Breast epithelium (tissue), 4 donors: ENCODE results near the gene ZNRF3. TPM values are rescaled to one million over a fixed set of nuclear protein-coding genes. Genes with fewer than 3 reads are reported as not detected.

ENCODE experiments used
- DNase-seq, 2 donors: peaks; one replicate each; pipeline ENCODE4 v3.0.0-alpha.2; 2019; ENCODE audit warnings: low spot score in 2 of 2
- H3K27ac ChIP-seq, 2 donors: fragments of 200-600 bp; sonication (generic) in 1 of 2; one replicate each; pipeline ENCODE4 v1.5.1; 2016 to 2019; ENCODE audit warnings: mild to moderate bottlenecking in 1 of 2
- H3K27me3 ChIP-seq, 2 donors: fragments of 200-600 bp; sonication (generic) in 1 of 2; one replicate each; pipeline versions ENCODE4 v1.5.1 to v1.6.0; 2017 to 2019; ENCODE audit warnings: control low read depth in 1 of 2, mild to moderate bottlenecking in 1 of 2
- H3K36me3 ChIP-seq: fragments of 200-600 bp; one replicate; pipeline ENCODE4 v1.5.1; 2019
- H3K4me1 ChIP-seq, 2 donors: fragments of 200-600 bp; sonication (generic); one replicate each; pipeline ENCODE4 v1.5.1; 2016 to 2019; ENCODE audit warnings: control low read depth in 1 of 2
- H3K4me3 ChIP-seq, 3 donors: fragments of 200-600 bp; sonication (generic); 1 replicate in 2 of 3; 2 replicates in 1 of 3; pipeline ENCODE4 v1.5.1; 2016 to 2019; ENCODE audit warnings: mild to moderate bottlenecking in 3 of 3, moderate library complexity in 2 of 3
- H3K9me3 ChIP-seq, 2 donors: fragments of 200-600 bp; sonication (generic) in 1 of 2; one replicate each; pipeline ENCODE4 v1.5.1; 2016 to 2019; ENCODE audit warnings: control low read depth in 1 of 2
- CTCF ChIP-seq, 3 donors: fragments of 450-650 bp; IDR thresholded peaks; one replicate each; pipeline ENCODE4 v1.5.1; 2016 to 2017; ENCODE audit warnings: antibody characterized with exemption in 3 of 3, mild to moderate bottlenecking in 3 of 3, moderate library complexity in 3 of 3
- POLR2A ChIP-seq: fragments of 450-650 bp; IDR thresholded peaks from one replicate; pipeline ENCODE4 v1.6.1; 2016; ENCODE audit warnings: antibody characterized with exemption, mild to moderate bottlenecking, moderate library complexity
- POLR2AphosphoS5 ChIP-seq, 3 donors: sonication (generic); formaldehyde crosslinking; IDR thresholded peaks; one replicate each; pipeline ENCODE4 v1.6.1; 2017; ENCODE audit warnings: antibody characterized with exemption in 3 of 3
- intact Hi-C: fragments of 100-400 bp; cut with DNase I; formaldehyde crosslinking; loops from one replicate; pipeline ENCODE4 v1.15.1; 2023; ENCODE audit warnings: low total_unique reads
- total RNA-seq, 3 donors: library from RNA; depleted of rRNA; stranded (reverse); fragments of >200 nt; gene quantifications; one replicate each; pipeline ENCODE4 v1.1.0, GENCODE V29; 2016

ZNRF3 gene
- total RNA-seq, 3 donors from 2014 or later = 6.9 to 7.9 (median 6.9) TPM

GRCh38 chr22:28891156-28891733, 7.9 kb downstream of the ZNRF3 start:
- no peaks in the 10 kb centered on the region for H3K4me1 ChIP-seq
- DNase-seq = no peak
- intact Hi-C loops = no loop called here

GRCh38 chr22:28892175-28892731, 8.9 kb downstream of the ZNRF3 start:
- Histone ChIP-seq H3K36me3 (no peaks in the 10 kb centered on the region), H3K4me3 (no peak overlapping the region), H3K4me1 (no peaks in the 10 kb centered on the region), H3K27ac (no peak overlapping the region), H3K9me3 (no peaks in the 10 kb centered on the region), H3K27me3 (no peaks in the 10 kb centered on the region)
- TF ChIP-seq CTCF (IDR thresholded peaks at IDR 0.05) (no peak), POLR2A (no peak), POLR2AphosphoS5 (IDR thresholded peaks at IDR 0.05) (no peak)
- no peak for DNase-seq
- intact Hi-C loops = no loop called here

More at GRCh38 chr22:28891156-28891733, 7.9 kb downstream of the ZNRF3 start:
- TF ChIP-seq POLR2AphosphoS5 (IDR thresholded peaks at IDR 0.05) = no peak
- no peak for TF ChIP-seq CTCF (IDR thresholded peaks at IDR 0.05)
- no peak for TF ChIP-seq POLR2A
- Histone ChIP-seq H3K27me3 (no peaks in the 10 kb centered on the region), H3K4me3 (no peak overlapping the region), H3K27ac (no peak overlapping the region), H3K9me3 (no peaks in the 10 kb centered on the region), H3K36me3 (no peaks in the 10 kb centered on the region)

GRCh38 chr22:28893810-28894209, 10.4 kb downstream of the ZNRF3 start:
- Histone ChIP-seq H3K4me1 (no peaks in the 10 kb centered on the region), H3K27me3 (no peaks in the 10 kb centered on the region), H3K36me3 (no peaks in the 10 kb centered on the region), H3K27ac (no peak overlapping the region), H3K4me3 (no peak overlapping the region), H3K9me3 (no peaks in the 10 kb centered on the region)
- intact Hi-C loops = no loop called here
- no peak for DNase-seq
- TF ChIP-seq POLR2AphosphoS5 (IDR thresholded peaks at IDR 0.05) = no peak
- no peak for TF ChIP-seq CTCF (IDR thresholded peaks at IDR 0.05)
- no peak for TF ChIP-seq POLR2A

GRCh38 chr22:28894334-28894733, 11.0 kb downstream of the ZNRF3 start:
- Histone ChIP-seq H3K4me1 (no peaks in the 10 kb centered on the region), H3K27me3 (no peaks in the 10 kb centered on the region), H3K27ac (no peak overlapping the region), H3K36me3 (no peaks in the 10 kb centered on the region), H3K9me3 (no peaks in the 10 kb centered on the region), H3K4me3 (no peak overlapping the region)
- intact Hi-C loops = no loop called here
- no peak for DNase-seq
- TF ChIP-seq POLR2AphosphoS5 (IDR thresholded peaks at IDR 0.05) (no peak), POLR2A (no peak), CTCF (IDR thresholded peaks at IDR 0.05) (no peak)

GRCh38 chr22:28894807-28895206, 11.4 kb downstream of the ZNRF3 start:
- Histone ChIP-seq H3K36me3 (no peaks in the 10 kb centered on the region), H3K9me3 (no peaks in the 10 kb centered on the region), H3K4me1 (no peaks in the 10 kb centered on the region), H3K4me3 (no peak overlapping the region), H3K27ac (no peak overlapping the region), H3K27me3 (no peaks in the 10 kb centered on the region)
- intact Hi-C loops = no loop called here
- TF ChIP-seq POLR2AphosphoS5 (IDR thresholded peaks at IDR 0.05) = no peak
- no peak for TF ChIP-seq CTCF (IDR thresholded peaks at IDR 0.05)
- no peak for TF ChIP-seq POLR2A
- no peak for DNase-seq
